ENCODE data around the gene MIS18BP1. TPM values are rescaled to one million over a fixed set of nuclear protein-coding genes. Genes with fewer than 3 reads are reported as not detected.

MIS18BP1 gene
- polyA plus RNA-seq, 1 of the 3 experiments (the other 2 are of a cell fraction): 2.6 TPM

- H3K36me3 ChIP-seq (replicated peaks in 1 of 2; ENCODE audit: control insufficient read depth in 1 of 2, insufficient read depth in 2 of 2, low read length in 1 of 2): no peaks in the 10 kb centered on the region
- POLR2A ChIA-PET: no interaction called here
- no peak overlapping the region for H2AFZ ChIP-seq (ENCODE audit: low read depth)
- no peaks in the 10 kb centered on the region for H3F3A ChIP-seq (replicated peaks; ENCODE audit: insufficient read depth)
- H3K9me2 ChIP-seq: no peaks in the 10 kb centered on the region
- H3K4me1 ChIP-seq (ENCODE audit: control insufficient read depth in 1 of 2, insufficient read depth in 2 of 2, low read depth in 1 of 2, low read length in 1 of 2): no peaks in the 10 kb centered on the region
- no peaks in the 10 kb centered on the region for H4K20me1 ChIP-seq (ENCODE audit: insufficient read depth)
- CTCF ChIA-PET: no interaction called here
- no peak for DNase-seq
- no peak overlapping the region for H3K9ac ChIP-seq
- no peak overlapping the region for H3K4me2 ChIP-seq
- TF ChIP-seq, protein P1, sequence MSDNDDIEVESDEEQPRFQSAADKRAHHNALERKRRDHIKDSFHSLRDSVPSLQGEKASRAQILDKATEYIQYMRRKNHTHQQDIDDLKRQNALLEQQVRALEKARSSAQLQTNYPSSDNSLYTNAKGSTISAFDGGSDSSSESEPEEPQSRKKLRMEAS (IDR thresholded peaks at IDR 0.05; ENCODE audit: low read depth): no peak
- TF ChIP-seq SMC3 (IDR thresholded peaks at IDR 0.05; ENCODE audit: low read depth, low read length): no peak
- no peak for TF ChIP-seq GATA2 (CRISPR knock-in tag; IDR thresholded peaks at IDR 0.05)
- TF ChIP-seq, protein P2, sequence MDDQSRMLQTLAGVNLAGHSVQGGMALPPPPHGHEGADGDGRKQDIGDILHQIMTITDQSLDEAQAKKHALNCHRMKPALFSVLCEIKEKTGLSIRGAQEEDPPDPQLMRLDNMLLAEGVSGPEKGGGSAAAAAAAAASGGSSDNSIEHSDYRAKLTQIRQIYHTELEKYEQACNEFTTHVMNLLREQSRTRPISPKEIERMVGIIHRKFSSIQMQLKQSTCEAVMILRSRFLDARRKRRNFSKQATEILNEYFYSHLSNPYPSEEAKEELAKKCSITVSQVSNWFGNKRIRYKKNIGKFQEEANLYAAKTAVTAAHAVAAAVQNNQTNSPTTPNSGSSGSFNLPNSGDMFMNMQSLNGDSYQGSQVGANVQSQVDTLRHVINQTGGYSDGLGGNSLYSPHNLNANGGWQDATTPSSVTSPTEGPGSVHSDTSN (IDR thresholded peaks at IDR 0.05): no peak
- TF ChIP-seq JUND (IDR thresholded peaks at IDR 0.05): no peak
- no peak for TF ChIP-seq ELF1 (IDR thresholded peaks at IDR 0.05)
- no peak for TF ChIP-seq SIN3A (IDR thresholded peaks at IDR 0.05; ENCODE audit: borderline replicate concordance, low read depth, low read length)
- no peak for TF ChIP-seq RAD21 (IDR thresholded peaks at IDR 0.05; ENCODE audit: low read length)
- TF ChIP-seq MEF2A (IDR thresholded peaks at IDR 0.05; ENCODE audit: borderline replicate concordance, low read depth): no peak
- no peak for TF ChIP-seq EZH2phosphoT487 (IDR thresholded peaks at IDR 0.05; ENCODE audit: borderline replicate concordance, low read depth)
- no peak for TF ChIP-seq FOSL2 (IDR thresholded peaks at IDR 0.05; ENCODE audit: borderline replicate concordance, low read depth)
- no peak for TF ChIP-seq POLR2AphosphoS5 (IDR thresholded peaks at IDR 0.05; ENCODE audit: low read depth, low read length)
- H3K27me3 ChIP-seq (ENCODE audit: insufficient read depth): no peaks in the 10 kb centered on the region
- H3K9me3 ChIP-seq: no peaks in the 10 kb centered on the region
- no peak overlapping the region for H3K27ac ChIP-seq (ENCODE audit: low read depth in 2 of 2, low read length in 1 of 2)
- H3K79me2 ChIP-seq (ENCODE audit: insufficient read depth): no peaks in the 10 kb centered on the region
- no peak overlapping the region for H3K4me3 ChIP-seq (ENCODE audit: low read depth in 2 of 2, low read length in 1 of 2)
Measured at GRCh38 chr14:45169906-45170305, 83.1 kb downstream of the MIS18BP1 start.

GRCh38 chr14:45156067-45156466 lies 96.9 kb downstream of the MIS18BP1 start:
- no peaks in the 10 kb centered on the region for H3K9me2 ChIP-seq
- H3K4me1 ChIP-seq (ENCODE audit: control insufficient read depth in 1 of 2, insufficient read depth in 2 of 2, low read depth in 1 of 2, low read length in 1 of 2): no peaks in the 10 kb centered on the region
- H3K79me2 ChIP-seq (ENCODE audit: insufficient read depth): no peaks in the 10 kb centered on the region
- ChIA-PET POLR2A (no interaction called here), CTCF (no interaction called here)
- H3K4me3 ChIP-seq (ENCODE audit: low read depth in 2 of 2, low read length in 1 of 2): no peak overlapping the region
- H3F3A ChIP-seq (replicated peaks; ENCODE audit: insufficient read depth): no peaks in the 10 kb centered on the region
- no peaks in the 10 kb centered on the region for H3K36me3 ChIP-seq (replicated peaks in 1 of 2; ENCODE audit: control insufficient read depth in 1 of 2, insufficient read depth in 2 of 2, low read length in 1 of 2)
- no peak overlapping the region for H2AFZ ChIP-seq (ENCODE audit: low read depth)
- H3K9ac ChIP-seq: no peak overlapping the region
- no peaks in the 10 kb centered on the region for H4K20me1 ChIP-seq (ENCODE audit: insufficient read depth)
- H3K4me2 ChIP-seq: no peak overlapping the region
- no peaks in the 10 kb centered on the region for H3K27me3 ChIP-seq (ENCODE audit: insufficient read depth)
- no peaks in the 10 kb centered on the region for H3K9me3 ChIP-seq
- no peak for DNase-seq
- no peak for TF ChIP-seq EZH2phosphoT487 (IDR thresholded peaks at IDR 0.05; ENCODE audit: borderline replicate concordance, low read depth)
- TF ChIP-seq JUND (IDR thresholded peaks at IDR 0.05): no peak
- no peak for TF ChIP-seq POLR2AphosphoS5 (IDR thresholded peaks at IDR 0.05; ENCODE audit: low read depth, low read length)
- TF ChIP-seq TCF12 (IDR thresholded peaks at IDR 0.05): no peak
- no peak for TF ChIP-seq YY1 (IDR thresholded peaks at IDR 0.05; ENCODE audit: low read depth)
- no peak for TF ChIP-seq IRF3 (IDR thresholded peaks at IDR 0.05; ENCODE audit: low read depth, low read length)
- TF ChIP-seq ELF1 (IDR thresholded peaks at IDR 0.05): no peak
- no peak for TF ChIP-seq GABPA (IDR thresholded peaks at IDR 0.05; ENCODE audit: low read depth)
- TF ChIP-seq MXI1 (IDR thresholded peaks at IDR 0.05; ENCODE audit: low read depth, low read length): no peak
- no peak for TF ChIP-seq SIN3A (IDR thresholded peaks at IDR 0.05; ENCODE audit: borderline replicate concordance, low read depth, low read length)
- no peak for TF ChIP-seq RXRA (IDR thresholded peaks at IDR 0.05; ENCODE audit: borderline replicate concordance, low read depth)
- TF ChIP-seq, protein P3, sequence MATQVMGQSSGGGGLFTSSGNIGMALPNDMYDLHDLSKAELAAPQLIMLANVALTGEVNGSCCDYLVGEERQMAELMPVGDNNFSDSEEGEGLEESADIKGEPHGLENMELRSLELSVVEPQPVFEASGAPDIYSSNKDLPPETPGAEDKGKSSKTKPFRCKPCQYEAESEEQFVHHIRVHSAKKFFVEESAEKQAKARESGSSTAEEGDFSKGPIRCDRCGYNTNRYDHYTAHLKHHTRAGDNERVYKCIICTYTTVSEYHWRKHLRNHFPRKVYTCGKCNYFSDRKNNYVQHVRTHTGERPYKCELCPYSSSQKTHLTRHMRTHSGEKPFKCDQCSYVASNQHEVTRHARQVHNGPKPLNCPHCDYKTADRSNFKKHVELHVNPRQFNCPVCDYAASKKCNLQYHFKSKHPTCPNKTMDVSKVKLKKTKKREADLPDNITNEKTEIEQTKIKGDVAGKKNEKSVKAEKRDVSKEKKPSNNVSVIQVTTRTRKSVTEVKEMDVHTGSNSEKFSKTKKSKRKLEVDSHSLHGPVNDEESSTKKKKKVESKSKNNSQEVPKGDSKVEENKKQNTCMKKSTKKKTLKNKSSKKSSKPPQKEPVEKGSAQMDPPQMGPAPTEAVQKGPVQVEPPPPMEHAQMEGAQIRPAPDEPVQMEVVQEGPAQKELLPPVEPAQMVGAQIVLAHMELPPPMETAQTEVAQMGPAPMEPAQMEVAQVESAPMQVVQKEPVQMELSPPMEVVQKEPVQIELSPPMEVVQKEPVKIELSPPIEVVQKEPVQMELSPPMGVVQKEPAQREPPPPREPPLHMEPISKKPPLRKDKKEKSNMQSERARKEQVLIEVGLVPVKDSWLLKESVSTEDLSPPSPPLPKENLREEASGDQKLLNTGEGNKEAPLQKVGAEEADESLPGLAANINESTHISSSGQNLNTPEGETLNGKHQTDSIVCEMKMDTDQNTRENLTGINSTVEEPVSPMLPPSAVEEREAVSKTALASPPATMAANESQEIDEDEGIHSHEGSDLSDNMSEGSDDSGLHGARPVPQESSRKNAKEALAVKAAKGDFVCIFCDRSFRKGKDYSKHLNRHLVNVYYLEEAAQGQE (IDR thresholded peaks at IDR 0.05; ENCODE audit: low read depth, low read length): no peak
- no peak for TF ChIP-seq ZBTB33 (IDR thresholded peaks at IDR 0.05; ENCODE audit: borderline replicate concordance, low read depth)
- TF ChIP-seq NRF1 (IDR thresholded peaks at IDR 0.05; ENCODE audit: low read depth, low read length): no peak
- TF ChIP-seq FOXM1 (IDR thresholded peaks at IDR 0.05; ENCODE audit: low read depth): no peak
- H3K27ac ChIP-seq (ENCODE audit: low read depth in 2 of 2, low read length in 1 of 2): no peak overlapping the region

Data from SK-N-SH (cell line).